Testis (tissue), 3 donors: ENCODE measurements around the gene IL23R. TPM values are rescaled to one million over a fixed set of nuclear protein-coding genes. Genes with fewer than 3 reads are reported as not detected.

ENCODE experiments used
- DNase-seq: peaks from one replicate; pipeline ENCODE4 v3.0.0-alpha.2; 2019
- H3K27ac ChIP-seq, 2 donors: fragments of 200-600 bp; sonication (generic); one replicate each; pipeline ENCODE4 v1.5.1; 2019
- H3K27me3 ChIP-seq: fragments of 200-600 bp; sonication (generic); one replicate; pipeline ENCODE4 v1.5.1; 2019
- H3K36me3 ChIP-seq: fragments of 200-600 bp; sonication (generic); one replicate; pipeline ENCODE4 v1.5.1; 2017; ENCODE audit warnings: low read depth; ENCODE audit errors: missing control alignments
- H3K4me1 ChIP-seq: fragments of 200-600 bp; sonication (generic); one replicate; pipeline ENCODE4 v1.5.1; 2019
- H3K4me3 ChIP-seq, 2 donors: fragments of 200-600 bp; sonication (generic); one replicate each; pipeline ENCODE4 v1.5.1; 2017 to 2019
- H3K9me3 ChIP-seq: fragments of 200-600 bp; sonication (generic); one replicate; pipeline ENCODE4 v1.5.1; 2017
- CTCF ChIP-seq, 3 experiments: fragments of 450-650 bp in 2 of 3; fragments of 200-600 bp in 1 of 3; sonication (generic) in 1 of 3; IDR thresholded peaks; one replicate each; pipeline ENCODE4 v1.5.1; 2016 to 2019; ENCODE audit warnings: antibody characterized with exemption in 3 of 3, mild to moderate bottlenecking in 2 of 3, moderate library complexity in 1 of 3
- POLR2A ChIP-seq: fragments of 450-650 bp; IDR thresholded peaks from one replicate; pipeline ENCODE4 v1.6.1; 2017; ENCODE audit warnings: antibody characterized with exemption, mild to moderate bottlenecking, moderate library complexity
- WGBS, 2 donors: methylation state at CpG; one replicate each; pipeline ENCODE4 v1.1.5; 2018; 5-methylcytosine and 5-hydroxymethylcytosine counted together
- intact Hi-C: fragments of 100-400 bp; cut with DNase I; formaldehyde crosslinking; loops from one replicate; pipeline ENCODE4 v1.15.1; 2023; ENCODE audit warnings: low total_unique reads
- polyA plus RNA-seq: library from polyadenylated mRNA; stranded (reverse); fragments of 350-450 nt; fragmentation: Illumina TruSeq; extraction: RNeasy Lipid Tissue Mini Kit (QIAGEN cat#74804); gene quantifications from one replicate; pipeline ENCODE4 v1.2.3, GENCODE V29; 2014; ENCODE audit warnings: low read depth, low replicate concordance; ENCODE audit not compliant: insufficient read depth
- total RNA-seq, 2 donors: library from RNA; depleted of rRNA; stranded (reverse); fragments of >200 nt; gene quantifications; one replicate each; pipeline ENCODE4 v1.2.3, GENCODE V29; 2016

Gene IL23R
- total and polyA plus RNA-seq, 3 donors from 2014 or later = 1.5 to 2.6 (median 2.2) TPM

- TF ChIP-seq CTCF (IDR thresholded peaks at IDR 0.05) (no peak), POLR2A (no peak)
- H3K9me3 ChIP-seq = no peaks in the 10 kb centered on the region
- no peak for DNase-seq
- intact Hi-C loops = no loop called here
- no peaks in the 10 kb centered on the region for H3K36me3 ChIP-seq
- 94 to 98% methylated on average over 2 of the region's 2 CpGs for WGBS, 2 donors
- no peak overlapping the region for H3K4me3 ChIP-seq
- no peak overlapping the region for H3K27ac ChIP-seq
- peaks cover 13% of the 10 kb centered on the region for H3K4me1 ChIP-seq
- no peaks in the 10 kb centered on the region for H3K27me3 ChIP-seq
These were observed 24.2 kb downstream of the IL23R start for GRCh38 chr1:67190410-67190809.

DNA sequence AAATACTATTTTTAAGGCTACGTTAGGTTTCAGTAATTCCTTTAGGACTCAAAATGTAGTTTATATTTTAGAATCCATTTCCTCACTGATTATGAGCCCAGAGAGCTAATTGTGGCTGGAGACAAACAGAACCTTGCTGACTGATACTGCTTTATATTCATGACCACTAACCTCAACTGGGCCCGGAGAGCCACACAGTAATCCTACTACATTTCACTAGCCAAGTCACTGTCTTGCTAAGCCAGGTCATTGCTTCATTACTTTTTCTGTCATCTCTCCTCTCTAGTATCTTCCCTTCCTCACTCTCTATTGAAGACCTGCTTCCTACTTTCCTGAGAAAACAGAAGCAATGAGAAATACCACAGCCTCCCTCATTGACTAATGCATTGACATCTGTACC lies 24.7 kb downstream of the IL23R start:
- Histone ChIP-seq H3K4me1 (peaks cover 13% of the 10 kb centered on the region), H3K36me3 (no peaks in the 10 kb centered on the region), H3K4me3 (no peak overlapping the region), H3K9me3 (no peaks in the 10 kb centered on the region), H3K27ac (no peak overlapping the region), H3K27me3 (no peaks in the 10 kb centered on the region)
- intact Hi-C loops = no loop called here
- no peak for DNase-seq
- TF ChIP-seq POLR2A (no peak), CTCF (IDR thresholded peaks at IDR 0.05) (no peak)
- WGBS, 2 donors = 85 to 90% methylated on average over 2 of the region's 2 CpGs

- Histone ChIP-seq H3K27ac (no peak overlapping the region), H3K4me1 (peaks cover 13% of the 10 kb centered on the region), H3K36me3 (no peaks in the 10 kb centered on the region), H3K27me3 (no peaks in the 10 kb centered on the region), H3K4me3 (no peak overlapping the region), H3K9me3 (no peaks in the 10 kb centered on the region)
- 53 to 54% methylated on average over 2 of the region's 2 CpGs for WGBS, 2 donors
- DNase-seq = no peak
- TF ChIP-seq POLR2A (no peak), CTCF (IDR thresholded peaks at IDR 0.05) (no peak)
- intact Hi-C loops = no loop called here
These were observed 25.6 kb downstream of the IL23R start for GRCh38 chr1:67191668-67192520.

GRCh38 chr1:67192902-67193301 lies 26.6 kb downstream of the IL23R start:
- Histone ChIP-seq H3K9me3 (no peaks in the 10 kb centered on the region), H3K36me3 (no peaks in the 10 kb centered on the region), H3K27ac (no peak overlapping the region), H3K27me3 (no peaks in the 10 kb centered on the region), H3K4me3 (no peak overlapping the region), H3K4me1 (peaks cover 13% of the 10 kb centered on the region)
- intact Hi-C loops = no loop called here
- no peak for DNase-seq
- WGBS, 2 donors = 94 to 98% methylated on average over 1 of the region's 1 CpG
- TF ChIP-seq CTCF (IDR thresholded peaks at IDR 0.05) = no peak
- no peak for TF ChIP-seq POLR2A

- H3K9me3 ChIP-seq = no peaks in the 10 kb centered on the region
- DNase-seq = no peak
- 56 to 57% methylated on average over 3 of the region's 3 CpGs for WGBS, 2 donors
- intact Hi-C loops = no loop called here
- H3K36me3 ChIP-seq = no peaks in the 10 kb centered on the region
- H3K4me1 ChIP-seq = peaks cover 13% of the 10 kb centered on the region
- H3K4me3 ChIP-seq = no peak overlapping the region
- H3K27ac ChIP-seq = no peak overlapping the region
- TF ChIP-seq CTCF (IDR thresholded peaks at IDR 0.05) (no peak), POLR2A (no peak)
- no peaks in the 10 kb centered on the region for H3K27me3 ChIP-seq
These were observed 27.4 kb downstream of the IL23R start for GRCh38 chr1:67193704-67194103.
